ENCODE data around the gene IFITM2.

GRCh38 chr11:285021-285893 is 22.4 kb upstream of the IFITM2 start:
- TF ChIP-seq CTCF (optimal IDR thresholded peaks at IDR 0.05 in 1 of 3, IDR thresholded peaks at IDR 0.05 in 1 of 3, conservative IDR thresholded peaks at IDR 0.05 in 1 of 3; ENCODE audit: extremely low read depth in 1 of 3, insufficient read depth in 2 of 3, low read length in 3 of 3) (no peak), EZH2 (IDR thresholded peaks at IDR 0.05; ENCODE audit: low read length) (no peak)
